H1 (cell line): ENCODE data around the gene FBH1. TPM values are rescaled to one million over a fixed set of nuclear protein-coding genes. Genes with fewer than 3 reads are reported as not detected.

Experiments
- MAFK ChIP-seq: IDR thresholded peaks from 2 replicates; pipeline ENCODE4 v1.6.1; 2012; ENCODE audit warnings: low read depth, mild to moderate bottlenecking, improper control_type of control experiment, low read length
- RBBP5 ChIP-seq: IDR thresholded peaks from 2 replicates; pipeline ENCODE4 v1.7.1; 2012; ENCODE audit warnings: low read depth, mild to moderate bottlenecking, inconsistent platforms, low read length, moderate library complexity, borderline replicate concordance
- polyA plus RNA-seq, 7 experiments: library from polyadenylated mRNA; depleted of rRNA in 3 of 7; stranded (reverse) in 5 of 7; unstranded in 2 of 7; fragments of >200 nt in 5 of 7; fragments of 200-250 nt in 2 of 7; gene quantifications; 1 replicate in 5 of 7; 2 replicates in 1 of 7; 4 replicates in 1 of 7; pipeline versions ENCODE4 v1.2.1 to v1.2.3, GENCODE V29; 2011 to 2013; ENCODE audit warnings: missing spikeins in 2 of 7, mixed read lengths in 2 of 7
- total RNA-seq: library from RNA; stranded (reverse); fragmentation: NEBNext Ultra II Directional; extraction: Animal tissue kit (Norgen Biotek cat#: 25700); gene quantifications from 2 replicates; pipeline ENCODE4 v1.2.1, GENCODE V29; 2021
- TF ChIP-seq, protein P1 (sequence below), 3 experiments: IDR thresholded peaks; 1 replicate in 2 of 3; 2 replicates in 1 of 3; pipeline versions ENCODE4 v1.5.1 to v1.6.1; 2011; ENCODE audit warnings: low read length in 3 of 3, mild to moderate bottlenecking in 3 of 3, inconsistent platforms in 2 of 3, low read depth in 1 of 3, moderate library complexity in 1 of 3; ENCODE audit not compliant: insufficient read depth in 1 of 3; ENCODE audit errors: control extremely low read depth in 1 of 3
- TF ChIP-seq, protein P2 (sequence below): IDR thresholded peaks from 2 replicates; pipeline ENCODE4 v1.6.1; 2011; ENCODE audit warnings: low read depth, mild to moderate bottlenecking, low read length; ENCODE audit not compliant: insufficient read depth

The FBH1 gene
- total and polyA plus RNA-seq, 2 of the 8 experiments (the other 6 are each of a cell fraction or from before 2014, with no cell fraction given), result 31.1 to 51.8 TPM

DNA sequence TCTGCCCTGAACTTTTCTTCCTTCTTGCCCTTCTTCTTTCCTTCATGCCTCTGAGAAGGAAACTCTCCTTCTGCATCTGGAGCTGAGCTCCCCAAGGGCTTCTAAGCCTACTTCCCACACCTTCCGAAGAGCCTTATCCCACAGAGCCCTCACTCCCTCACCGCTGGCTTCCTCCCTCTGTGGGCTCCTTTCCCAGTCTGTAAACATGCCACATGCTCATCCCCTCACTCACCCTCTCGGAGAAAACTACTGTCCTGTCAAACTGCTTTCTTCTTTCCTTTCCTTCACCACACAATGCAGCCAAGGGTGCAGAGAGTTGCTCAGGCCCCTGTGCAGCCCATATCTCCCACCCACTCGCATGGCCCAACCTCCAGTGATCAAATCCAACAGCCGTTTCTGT is 18.4 kb upstream of the FBH1 start (continued):
- TF ChIP-seq RBBP5 (no peak), MAFK (no peak)
- TF ChIP-seq, protein P1, sequence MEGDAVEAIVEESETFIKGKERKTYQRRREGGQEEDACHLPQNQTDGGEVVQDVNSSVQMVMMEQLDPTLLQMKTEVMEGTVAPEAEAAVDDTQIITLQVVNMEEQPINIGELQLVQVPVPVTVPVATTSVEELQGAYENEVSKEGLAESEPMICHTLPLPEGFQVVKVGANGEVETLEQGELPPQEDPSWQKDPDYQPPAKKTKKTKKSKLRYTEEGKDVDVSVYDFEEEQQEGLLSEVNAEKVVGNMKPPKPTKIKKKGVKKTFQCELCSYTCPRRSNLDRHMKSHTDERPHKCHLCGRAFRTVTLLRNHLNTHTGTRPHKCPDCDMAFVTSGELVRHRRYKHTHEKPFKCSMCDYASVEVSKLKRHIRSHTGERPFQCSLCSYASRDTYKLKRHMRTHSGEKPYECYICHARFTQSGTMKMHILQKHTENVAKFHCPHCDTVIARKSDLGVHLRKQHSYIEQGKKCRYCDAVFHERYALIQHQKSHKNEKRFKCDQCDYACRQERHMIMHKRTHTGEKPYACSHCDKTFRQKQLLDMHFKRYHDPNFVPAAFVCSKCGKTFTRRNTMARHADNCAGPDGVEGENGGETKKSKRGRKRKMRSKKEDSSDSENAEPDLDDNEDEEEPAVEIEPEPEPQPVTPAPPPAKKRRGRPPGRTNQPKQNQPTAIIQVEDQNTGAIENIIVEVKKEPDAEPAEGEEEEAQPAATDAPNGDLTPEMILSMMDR (IDR thresholded peaks at IDR 0.05; ENCODE audit: control extremely low read depth in 1 of 3, insufficient read depth in 1 of 3, low read depth in 1 of 3, low read length in 3 of 3), result no peak
- TF ChIP-seq, protein P2, sequence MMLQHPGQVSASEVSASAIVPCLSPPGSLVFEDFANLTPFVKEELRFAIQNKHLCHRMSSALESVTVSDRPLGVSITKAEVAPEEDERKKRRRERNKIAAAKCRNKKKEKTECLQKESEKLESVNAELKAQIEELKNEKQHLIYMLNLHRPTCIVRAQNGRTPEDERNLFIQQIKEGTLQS, result no peak
